GM21381 (cell line): Measurements from ENCODE around the gene CREBL2.
"Not testable (repeated sequence)": the region's sequence is repeated elsewhere in the genome, so short reads cannot be mapped to it uniquely, and the experiment has no call there.

Experiments
- ATAC-seq: cut with Tn5 transposase; IDR thresholded peaks from one replicate; pipeline ENCODE4 v1.9.1; 2021; ENCODE audit warnings: mild to moderate bottlenecking, moderate library complexity; ENCODE audit not compliant: unreplicated experiment

Gene CREBL2, protein sequence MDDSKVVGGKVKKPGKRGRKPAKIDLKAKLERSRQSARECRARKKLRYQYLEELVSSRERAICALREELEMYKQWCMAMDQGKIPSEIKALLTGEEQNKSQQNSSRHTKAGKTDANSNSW

DNA sequence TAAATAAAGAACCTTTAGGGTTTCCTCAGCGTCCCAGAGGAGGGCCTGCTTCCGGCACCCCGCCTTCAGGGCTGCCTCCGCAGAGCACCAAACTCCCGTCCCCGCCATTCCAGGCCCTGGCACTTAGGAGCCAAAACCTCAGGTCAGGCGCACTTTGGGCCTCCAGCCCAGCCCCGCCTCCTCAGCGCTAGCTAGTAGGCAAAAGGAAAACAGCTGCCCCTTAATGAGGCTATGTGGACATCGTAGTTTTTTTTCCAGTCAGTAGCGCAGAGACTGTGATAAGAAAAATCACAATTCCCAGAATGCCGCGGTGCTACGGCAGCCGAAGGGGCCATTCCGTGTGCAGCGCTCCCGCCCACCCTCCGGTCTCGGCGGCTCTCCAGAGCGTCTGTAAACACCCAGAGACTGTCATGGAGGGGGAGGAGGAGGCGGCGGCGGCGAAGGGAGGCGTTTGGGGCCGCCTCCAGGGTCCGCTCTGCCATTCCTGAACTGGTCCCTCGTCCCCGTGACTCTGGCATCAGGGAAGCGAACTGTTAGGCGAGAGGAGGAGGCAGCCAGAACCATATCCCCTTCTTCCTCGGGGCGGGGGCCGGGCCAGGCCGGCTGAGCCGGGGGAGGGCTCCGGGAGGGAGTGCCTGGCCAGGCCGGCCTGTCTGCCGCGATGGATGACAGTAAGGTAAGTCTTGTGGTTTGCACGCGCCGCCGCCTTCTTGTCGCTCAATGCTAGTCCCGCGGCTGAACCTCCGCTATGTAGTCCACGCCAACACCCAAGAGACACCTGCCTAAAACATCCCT is at the start of gene CREBL2:
Gene CREBL2 (plus strand): TSS at position 365 of the 795 bp plus-strand sequence. CDS start 297 bp downstream, at position 662.
- ATAC-seq = peak; percentile 80

DNA sequence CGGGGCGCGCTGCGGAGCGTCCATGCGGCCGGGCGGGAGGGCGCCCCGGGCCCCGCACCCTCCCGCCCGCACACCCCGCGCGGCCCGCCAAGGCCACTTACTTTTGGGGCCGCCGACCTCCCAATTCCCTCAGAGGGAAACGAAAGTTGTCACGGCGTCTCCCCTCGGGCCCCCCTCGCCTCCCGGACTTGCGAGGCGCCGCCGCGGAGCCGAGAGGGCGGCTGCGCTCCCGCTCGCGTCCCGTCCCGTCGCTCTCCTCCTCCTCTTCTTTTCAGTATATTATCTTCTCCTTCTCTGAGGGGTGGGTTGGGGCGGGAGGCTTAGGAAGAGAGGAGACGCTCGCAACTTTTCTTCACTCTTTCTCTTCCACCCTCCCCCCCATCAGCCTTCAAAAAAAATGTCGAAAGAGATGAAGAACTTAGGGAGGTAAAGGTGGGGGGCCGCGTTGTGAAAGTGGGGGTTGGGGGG is 49.6 kb upstream of the CREBL2 start:
- no peak for ATAC-seq

- peak; percentile 73 for ATAC-seq
Observed at GRCh38 chr12:12562585-12563261, 49.0 kb upstream of the CREBL2 start, which contains the start of gene DUSP16. Gene DUSP16 (minus strand): TSS chr12:12562863. CDS start chr12:12521098, 41,765 bp downstream.

DNA sequence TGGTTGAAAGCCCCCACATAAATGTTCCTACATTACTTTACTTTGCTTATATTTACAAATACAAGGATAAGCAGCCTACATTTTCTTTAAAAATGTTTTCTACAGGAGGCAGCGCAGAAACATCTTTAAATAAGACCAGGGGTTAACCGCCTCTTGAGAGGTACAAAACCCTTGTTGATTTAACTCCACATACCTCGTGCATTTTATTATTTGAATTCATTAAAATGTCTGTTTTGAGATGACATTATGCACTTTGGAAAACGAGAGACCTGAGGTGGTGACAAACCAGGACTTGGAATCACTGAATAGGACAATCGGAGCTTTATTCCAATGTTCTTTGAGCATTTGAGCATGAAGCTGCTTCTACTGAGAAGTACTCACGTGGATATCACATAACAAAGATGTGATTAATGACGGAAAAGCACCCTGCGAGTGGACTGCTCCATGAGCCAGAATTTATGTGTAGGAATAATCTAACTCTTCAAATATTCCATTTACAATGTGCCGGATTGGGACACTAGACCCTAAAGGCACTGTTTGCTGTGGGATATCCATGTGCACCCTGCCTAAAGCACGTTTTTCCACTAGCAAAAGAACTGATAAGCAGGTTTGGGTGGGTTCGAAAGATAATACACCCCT is 48.3 kb upstream of the CREBL2 start:
- ATAC-seq = no peak

DNA sequence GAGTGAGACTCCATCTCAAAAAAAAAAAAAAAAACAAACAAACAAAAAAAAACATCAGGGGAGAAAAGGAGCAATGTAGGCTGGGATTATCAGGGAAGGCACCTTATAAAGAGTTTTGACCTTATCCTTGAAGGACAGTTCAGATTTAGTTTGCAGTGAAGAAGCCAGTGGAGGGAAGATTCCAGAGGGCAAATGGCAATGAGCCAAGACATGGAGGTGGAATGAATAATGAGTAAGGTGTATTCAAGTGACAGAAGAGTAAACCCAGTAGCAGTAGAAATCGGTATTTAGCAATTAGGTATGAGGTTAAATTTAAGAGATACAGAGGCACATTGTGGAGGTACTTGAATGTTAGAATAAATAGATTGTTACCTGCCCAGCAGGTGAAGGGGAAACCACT is 46.8 kb upstream of the CREBL2 start:
- no peak for ATAC-seq

DNA sequence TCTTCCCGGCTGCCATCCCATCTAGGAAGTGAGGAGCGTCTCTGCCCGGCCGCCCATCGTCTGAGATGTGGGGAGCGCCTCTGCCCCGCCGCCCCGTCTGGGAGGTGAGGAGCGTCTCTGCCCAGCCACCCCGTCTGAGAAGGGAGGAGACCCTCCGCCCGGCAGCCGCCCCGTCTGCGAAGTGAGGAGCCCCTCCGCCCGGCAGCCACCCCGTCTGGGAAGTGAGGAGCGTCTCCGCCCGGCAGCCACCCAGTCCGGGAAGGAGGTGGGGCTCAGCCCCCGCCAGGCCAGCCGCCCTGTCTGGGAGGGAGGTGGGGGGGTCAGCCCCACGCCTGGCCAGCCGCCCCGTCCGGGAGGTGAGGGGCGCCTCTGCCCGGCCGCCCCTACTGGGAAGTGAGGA is 45.7 kb upstream of the CREBL2 start:
- not testable (repeated sequence) for ATAC-seq

- ATAC-seq = no peak
Observed at GRCh38 chr12:12572659-12573058, 39.0 kb upstream of the CREBL2 start.

DNA sequence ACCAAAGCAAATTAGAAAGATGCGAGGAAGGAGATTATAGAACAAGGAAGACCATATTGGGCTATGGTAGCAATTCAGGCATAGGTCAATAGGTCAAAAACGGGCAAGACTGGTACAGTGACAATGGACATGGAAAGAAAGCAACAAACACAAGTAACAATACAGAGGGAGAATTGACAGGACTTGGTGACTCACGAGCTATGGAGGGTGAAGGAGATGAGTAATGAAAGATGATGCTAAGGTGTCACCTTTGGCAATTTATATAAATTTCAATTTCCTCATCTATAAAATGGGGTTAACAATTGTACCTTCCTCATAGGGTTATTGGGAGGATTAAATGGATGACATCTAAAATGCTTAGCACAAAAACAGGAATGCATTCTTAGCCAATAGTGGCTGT is 33.9 kb upstream of the CREBL2 start:
- ATAC-seq = no peak

DNA sequence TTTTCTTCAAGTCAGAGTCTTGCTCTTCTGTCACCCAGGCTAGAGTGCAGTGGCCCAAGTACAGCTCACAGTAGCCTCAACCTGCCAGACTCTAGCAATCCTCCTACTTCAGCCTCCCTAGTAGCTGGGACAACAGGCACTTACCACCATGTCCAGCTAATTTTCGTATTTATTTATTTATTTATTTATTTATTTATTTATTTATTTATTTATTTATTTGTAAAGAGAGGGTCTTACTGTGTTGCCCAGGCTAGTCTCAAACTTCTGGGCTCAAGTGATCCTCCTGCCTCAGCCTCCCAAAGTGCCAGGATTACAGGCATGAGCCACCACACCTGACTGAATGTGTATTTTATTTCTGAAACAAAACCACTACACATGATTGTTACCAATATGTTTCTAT is 31.0 kb upstream of the CREBL2 start:
- ATAC-seq = not testable (repeated sequence)

GRCh38 chr12:12582193-12582881 is 29.3 kb upstream of the CREBL2 start:
- ATAC-seq = peak; percentile 31

DNA sequence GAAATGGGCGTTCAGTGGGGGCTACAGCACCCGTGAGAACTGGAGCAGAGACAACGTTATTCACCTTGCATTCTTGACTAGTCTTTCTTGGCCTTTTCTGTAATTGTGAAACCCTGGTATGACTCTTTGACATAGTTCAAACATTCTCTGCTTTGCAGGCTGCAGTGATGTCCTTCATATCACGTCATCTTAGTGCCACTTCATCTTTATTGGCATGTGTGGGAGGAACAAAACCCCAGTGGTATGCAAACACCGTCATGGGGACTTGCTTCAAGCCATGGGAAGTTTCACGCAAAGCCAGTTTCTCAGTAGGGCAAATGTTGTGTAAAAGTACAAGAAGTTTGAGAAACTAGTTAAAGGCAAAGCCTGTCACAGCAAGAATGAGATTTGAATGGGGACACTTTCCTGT is 28.8 kb upstream of the CREBL2 start:
- ATAC-seq = peak; percentile 88

GRCh38 chr12:12583510-12584178 is 28.0 kb upstream of the CREBL2 start:
- ATAC-seq = no peak

DNA sequence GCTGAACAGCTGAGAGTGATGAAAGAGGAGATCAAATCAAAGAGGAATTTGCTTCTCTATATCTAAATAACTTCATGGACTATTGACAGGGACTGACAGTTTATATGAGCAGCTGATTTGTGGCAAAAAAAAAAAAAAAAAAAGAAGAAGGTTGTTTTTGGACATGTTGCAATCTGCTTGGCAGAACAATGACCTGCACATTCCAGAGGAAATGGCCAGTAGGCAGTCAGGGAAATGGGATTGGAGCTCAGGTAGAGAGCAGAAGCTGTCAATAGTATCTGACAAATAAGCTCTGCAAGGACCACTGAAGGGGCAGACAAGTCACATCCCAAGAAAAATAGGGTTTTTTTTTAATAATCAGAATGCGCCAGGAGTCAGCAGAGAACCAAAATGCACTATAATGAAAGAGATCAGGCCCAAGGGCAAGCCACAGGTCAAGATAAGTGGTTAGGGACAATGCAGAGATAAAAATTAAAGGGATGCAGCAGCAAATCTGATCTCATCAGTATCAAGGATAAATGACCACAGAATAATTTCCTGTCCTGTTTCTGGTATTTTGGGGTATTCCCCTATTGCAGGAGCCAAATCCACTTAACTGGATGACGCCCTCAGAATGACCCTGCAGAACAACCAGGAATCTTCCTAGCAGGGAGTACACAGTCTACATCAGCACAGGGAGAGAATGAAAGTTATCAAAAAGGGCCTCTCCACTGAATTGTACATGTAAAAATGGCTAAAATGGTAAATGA is 26.4 kb upstream of the CREBL2 start:
- no peak for ATAC-seq

GRCh38 chr12:12586879-12587675 is 24.6 kb upstream of the CREBL2 start:
- ATAC-seq = no peak

DNA sequence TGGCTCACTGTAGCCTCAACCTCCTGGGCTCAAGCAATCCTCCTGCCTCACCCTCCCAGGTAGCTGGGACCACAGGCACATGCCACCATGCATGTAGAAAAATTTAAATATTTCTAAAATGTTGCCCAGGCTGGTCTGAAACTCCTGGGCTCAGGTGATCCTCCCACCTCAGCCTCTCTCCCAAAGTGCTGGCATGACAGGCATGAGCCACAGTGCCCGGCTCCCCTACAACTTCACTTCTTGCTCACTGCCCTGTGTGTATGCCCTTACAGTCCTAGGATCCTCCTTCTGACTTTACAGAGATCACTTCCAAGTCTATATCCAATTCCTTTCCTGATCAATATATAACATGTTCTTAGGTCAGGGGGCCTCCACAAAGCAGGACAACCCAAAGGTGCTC is 23.8 kb upstream of the CREBL2 start:
- no peak for ATAC-seq

DNA sequence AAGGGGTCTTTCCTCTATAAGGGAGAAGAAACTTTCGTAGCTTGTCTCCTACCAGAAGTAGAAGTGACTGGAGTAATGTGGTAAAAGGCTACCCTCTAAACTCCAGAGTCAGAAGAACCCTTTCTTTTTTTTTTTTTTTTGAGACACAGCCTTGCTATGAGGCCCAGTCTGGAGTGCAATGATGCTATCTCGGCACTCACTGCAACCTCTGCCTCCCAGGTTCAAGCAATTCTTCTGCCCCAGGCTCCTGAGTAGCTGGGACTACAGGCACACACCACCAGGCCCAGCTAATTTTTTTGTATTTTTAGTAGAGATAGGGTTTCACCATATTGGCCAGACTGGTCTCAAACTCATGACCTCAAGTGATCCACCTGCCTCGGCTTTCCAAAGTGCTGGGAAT is 23.2 kb upstream of the CREBL2 start:
- not testable (repeated sequence) for ATAC-seq

- no peak for ATAC-seq
Observed at GRCh38 chr12:12590961-12591360, 20.7 kb upstream of the CREBL2 start.

- ATAC-seq = no peak
Observed at GRCh38 chr12:12592930-12593329, 18.7 kb upstream of the CREBL2 start.

GRCh38 chr12:12595929-12596328 is 15.7 kb upstream of the CREBL2 start:
- ATAC-seq = not testable (repeated sequence)
